HL-60/S4 treated with phorbol 12-myristate 13-acetate at 8.2 ng/mL for 4 days and 3 days (cell line): ENCODE data around the gene IKZF1.

Experiments
- in situ Hi-C: fragments of 300-500 bp; cut with MboI; formaldehyde crosslinking; loops from 2 replicates; pipeline ENCODE4 v1.15.0; 2022; ENCODE audit warnings: low sequenced_read_pairs

The IKZF1 gene

DNA sequence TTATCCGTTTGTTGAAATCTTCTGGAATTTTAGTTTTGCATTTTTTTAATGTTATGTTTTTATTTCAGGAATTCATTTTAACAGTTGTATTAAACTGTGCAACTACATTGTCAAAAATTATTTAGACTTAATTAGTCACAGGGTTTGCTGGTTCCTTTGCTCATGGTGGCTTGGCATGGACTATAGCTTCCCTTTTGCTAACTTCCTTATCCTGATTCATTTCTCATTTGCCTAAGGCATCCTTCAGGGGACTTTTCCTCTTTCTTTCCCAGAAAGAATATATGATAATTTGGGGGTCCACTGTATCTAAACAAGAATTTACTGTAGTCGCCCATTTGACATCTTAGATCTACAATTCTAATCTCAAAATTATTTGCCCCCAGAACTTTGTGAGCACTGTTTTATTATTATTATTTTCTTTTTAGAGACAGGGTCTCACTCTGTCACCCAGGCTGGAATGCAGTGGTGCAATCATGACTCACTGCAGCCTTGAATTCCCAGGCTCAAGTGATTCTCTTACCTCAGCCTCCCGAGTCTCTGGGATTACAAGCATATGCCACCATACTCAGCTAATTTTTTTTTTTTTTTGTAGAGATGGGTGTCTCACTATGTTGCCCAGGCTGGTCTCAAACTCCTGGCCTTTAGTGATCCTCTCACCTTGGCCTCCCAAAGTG is 131.8 kb downstream of the IKZF1 start:
- in situ Hi-C loops = no loop called here

DNA sequence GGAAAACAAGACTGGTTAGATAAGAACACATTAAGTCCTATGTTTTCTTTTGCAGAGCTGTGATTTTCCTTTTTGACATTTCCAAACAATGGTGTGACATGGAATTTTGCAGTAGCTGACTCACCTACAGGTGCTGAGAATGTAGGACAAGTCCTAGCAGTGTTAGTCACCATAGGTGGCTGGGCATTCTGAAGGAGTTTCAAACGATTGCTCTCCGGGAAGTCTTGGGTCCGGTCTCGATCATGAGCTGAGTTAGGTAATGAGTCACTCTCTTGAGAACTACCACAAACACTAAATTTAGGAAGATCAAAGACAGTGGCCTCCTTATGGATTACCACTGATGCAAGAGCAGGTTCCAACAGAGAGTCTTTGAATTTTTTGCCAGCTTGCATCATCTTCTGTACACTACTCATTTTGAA is 142.0 kb downstream of the IKZF1 start:
- in situ Hi-C loops = no loop called here

DNA sequence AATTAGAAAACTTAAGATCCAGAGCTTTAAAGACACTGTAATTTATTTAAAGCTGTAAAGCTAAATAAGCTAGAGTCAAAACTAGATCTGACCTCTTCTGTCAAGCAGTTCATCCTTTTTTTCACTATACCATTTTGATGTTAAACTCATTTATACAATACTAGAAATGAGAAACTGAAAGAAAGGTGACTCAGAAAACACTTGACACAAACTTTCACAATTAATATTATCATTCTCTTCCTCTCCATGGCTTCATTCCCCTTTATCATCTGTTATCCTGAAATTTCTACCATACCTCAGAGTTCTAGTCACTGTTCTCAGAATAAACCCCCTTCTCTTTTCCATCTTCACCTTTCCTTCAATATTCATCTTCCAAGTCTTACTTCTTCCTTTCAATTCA is 144.3 kb downstream of the IKZF1 start:
- in situ Hi-C loops = no loop called here

DNA sequence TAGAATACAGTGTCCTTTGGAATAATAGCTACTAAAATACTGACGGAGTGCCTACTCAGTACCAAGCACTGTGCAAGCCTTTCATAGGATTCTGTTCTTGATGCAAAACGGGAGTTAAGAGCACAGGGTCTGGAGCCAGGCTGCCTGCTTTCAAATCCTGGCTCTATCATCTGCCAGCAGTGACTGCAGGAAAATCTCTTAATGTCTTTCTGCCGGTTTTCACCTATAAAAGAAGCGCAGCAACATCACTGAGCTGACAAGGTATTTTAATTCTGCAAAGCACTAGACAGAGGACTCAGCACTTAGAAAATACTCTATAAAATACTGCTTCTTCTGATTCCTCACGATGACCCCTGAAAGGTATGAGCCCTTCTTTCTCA is 145.0 kb downstream of the IKZF1 start:
- in situ Hi-C loops = no loop called here

DNA sequence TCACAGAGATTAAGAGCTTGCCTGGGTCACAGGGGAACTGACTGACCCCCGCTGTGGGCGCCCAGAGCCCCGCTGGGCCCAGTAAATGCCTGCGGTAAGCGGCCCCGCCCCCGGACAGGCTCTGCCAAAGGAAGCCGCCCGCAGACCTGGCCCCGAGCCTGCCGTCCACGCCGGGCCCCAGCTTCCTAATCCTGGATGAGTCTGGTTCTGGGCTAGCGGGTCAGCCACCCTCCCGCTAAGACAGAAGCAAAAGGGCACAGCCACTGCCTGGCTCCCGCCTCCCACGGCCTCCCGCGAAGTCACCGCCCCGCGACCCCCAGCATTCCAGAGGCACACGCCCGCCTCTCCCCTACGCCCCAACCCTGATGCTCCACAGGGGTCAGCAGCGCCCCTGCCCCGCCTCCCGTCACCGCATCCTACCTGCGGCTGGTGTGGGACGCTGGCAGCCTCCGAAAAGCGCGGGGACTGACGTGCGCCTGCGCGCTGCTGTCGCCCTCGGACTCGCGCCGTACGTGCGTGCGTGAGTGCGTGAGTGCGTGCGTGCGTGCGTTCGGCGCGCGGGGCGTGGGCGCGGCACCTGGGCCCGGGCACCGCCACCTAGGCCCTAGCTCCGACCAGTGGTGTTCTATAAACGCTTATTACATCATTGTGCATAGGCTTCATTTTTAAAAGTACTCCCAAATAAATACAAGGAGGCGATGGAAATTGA is 145.5 kb downstream of the IKZF1 start, which contains the start of gene FIGNL1:
Gene FIGNL1 (minus strand): TSS at position 470 of the 709 bp plus-strand sequence. CDS start 3,063 bp downstream, outside the sequence.
- in situ Hi-C loops = loop anchor here (25.0 kb wide), 2 partner anchors 237 to 712 kb away; no protein-coding TSS in a partner anchor

DNA sequence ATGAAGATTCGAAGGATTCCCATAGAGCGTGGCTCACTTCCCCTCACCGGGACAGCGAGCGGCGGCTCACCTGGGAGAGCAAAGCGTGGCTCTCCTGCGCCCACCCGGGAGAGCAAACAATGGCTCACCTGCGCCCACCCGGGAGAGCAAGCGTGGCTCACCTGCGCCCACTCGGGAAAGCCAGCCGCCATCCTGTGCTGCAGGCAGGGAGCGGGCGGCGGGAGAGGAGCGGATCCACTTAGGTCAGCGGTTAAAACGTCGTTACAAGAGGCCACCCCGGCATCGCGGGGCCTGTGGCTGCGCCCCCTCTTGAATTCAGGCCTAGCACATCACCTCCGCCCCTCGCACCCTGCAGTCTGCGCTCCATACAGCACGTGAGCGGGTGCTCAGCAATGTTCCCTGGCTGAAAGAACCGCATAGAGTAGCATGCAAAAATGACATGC is 146.1 kb downstream of the IKZF1 start:
- in situ Hi-C loops = loop anchor here (25.0 kb wide), 2 partner anchors 237 to 712 kb away; no protein-coding TSS in a partner anchor
